Activated T-helper 1 cell treated with anti-CD3 and anti-CD28 coated beads, Interleukin-12 subunit alpha, Interleukin-12 subunit beta, Interleukin-2, Interleukin-4 antibody, amounts not matched to agents 30 ng/mL and 10 ng/mL and 1 ng/mL, durations not matched to agents 14 hours and 24 hours and 36 hours (primary cell): ENCODE results near the gene TLE3. TPM values are rescaled to one million over a fixed set of nuclear protein-coding genes. Genes with fewer than 3 reads are reported as not detected.

Source experiments
- DNase-seq: peaks from one replicate; pipeline ENCODE4 v3.0.0; 2021; ENCODE audit warnings: low spot score
- H3K27ac Mint-ChIP-seq: one replicate; pipeline ENCODE4 v1.8.0; 2021; ENCODE audit warnings: mild to moderate bottlenecking, mixed read lengths
- H3K27me3 Mint-ChIP-seq: one replicate; pipeline ENCODE4 v1.8.0; 2022; ENCODE audit warnings: mild to moderate bottlenecking, moderate library complexity, mixed read lengths; ENCODE audit not compliant: insufficient read depth
- H3K36me3 Mint-ChIP-seq: one replicate; pipeline ENCODE4 v1.8.0; 2021; ENCODE audit warnings: low read depth, mixed read lengths
- H3K4me1 Mint-ChIP-seq: one replicate; pipeline ENCODE4 v1.8.0; 2021; ENCODE audit warnings: low read depth, mixed read lengths
- H3K4me3 Mint-ChIP-seq: one replicate; pipeline ENCODE4 v1.8.0; 2021; ENCODE audit warnings: mild to moderate bottlenecking, moderate library complexity, mixed read lengths
- H3K9me3 Mint-ChIP-seq: one replicate; pipeline ENCODE4 v1.8.0; 2021; ENCODE audit warnings: mixed read lengths
- intact Hi-C: fragments of 100-400 bp; cut with micrococcal nuclease; formaldehyde crosslinking; loops from one replicate; pipeline ENCODE4 v1.15.1; 2024
- total RNA-seq: library from RNA; stranded (reverse); gene quantifications from 2 replicates; pipeline ENCODE4 v1.2.3, GENCODE V29; 2022

The TLE3 gene
- total RNA-seq, 1 donor from 2014 or later, result 126 TPM

DNA sequence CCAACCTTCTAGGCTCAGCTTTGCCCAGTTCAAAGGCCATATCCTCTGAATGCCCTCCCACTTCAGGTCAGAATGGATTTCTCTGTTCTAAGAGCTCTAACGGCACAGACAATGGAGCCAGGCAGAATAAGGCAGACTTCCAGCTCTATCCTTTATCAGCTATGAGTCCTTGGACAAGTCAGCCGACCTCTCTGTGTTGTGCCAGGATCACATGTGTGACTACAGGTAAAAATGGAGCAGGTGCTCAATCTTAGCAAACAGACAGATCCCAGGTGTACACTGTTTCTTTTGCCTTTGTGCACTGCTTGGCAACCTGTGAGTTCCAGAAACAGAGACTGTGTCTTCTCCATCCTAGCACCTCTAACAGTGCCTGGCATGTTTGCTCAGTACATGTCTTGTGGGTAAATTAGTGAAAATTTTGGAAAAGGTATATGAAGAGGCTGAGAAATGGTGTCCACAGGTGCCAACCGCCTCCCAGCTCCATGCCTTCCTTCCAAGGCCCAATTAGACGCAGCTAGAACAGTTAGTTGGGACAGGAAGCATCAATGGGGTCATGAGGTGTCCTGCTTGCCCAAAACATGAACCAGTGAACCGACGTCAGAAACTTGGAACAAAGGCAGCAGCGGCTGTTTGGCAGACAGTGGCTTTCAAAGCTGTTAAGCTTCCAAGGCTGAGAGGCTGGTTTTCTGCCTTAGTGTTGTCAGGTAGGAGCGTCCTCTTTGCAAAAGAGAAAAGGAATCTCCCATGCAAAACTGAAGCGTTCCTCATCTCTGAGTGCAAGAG is 28.7 kb downstream of the TLE3 start:
- Mint-ChIP-seq H3K36me3 (peaks cover 64% of the 10 kb centered on the region), H3K4me3 (no peak overlapping the region), H3K9me3 (no peaks in the 10 kb centered on the region), H3K27me3 (no peaks in the 10 kb centered on the region), H3K27ac (no peak overlapping the region), H3K4me1 (peaks cover 7% of the 10 kb centered on the region)
- DNase-seq, result no peak
- intact Hi-C loops, result no loop called here

DNA sequence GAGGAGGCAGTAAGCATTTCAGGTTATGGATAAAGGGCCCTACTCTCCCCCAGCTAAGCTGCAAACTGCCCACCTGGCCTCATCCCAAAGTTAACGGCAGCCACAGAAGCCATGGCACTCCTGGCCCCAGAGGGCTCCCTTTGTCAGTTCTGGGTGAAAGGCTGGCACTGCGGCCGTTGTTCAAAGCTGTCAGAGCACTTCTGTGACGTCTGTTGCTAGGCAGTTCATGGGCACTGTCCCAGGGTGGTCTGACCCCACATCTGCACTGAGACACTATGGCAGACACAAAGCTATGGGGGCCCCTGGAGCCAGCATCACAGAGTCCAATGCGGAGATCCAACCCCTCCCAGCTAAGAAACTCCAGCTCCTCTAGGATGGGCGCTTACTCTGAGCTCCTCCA is 30.0 kb downstream of the TLE3 start:
- no peaks in the 10 kb centered on the region for H3K9me3 Mint-ChIP-seq
- H3K27me3 Mint-ChIP-seq, result no peaks in the 10 kb centered on the region
- no peak overlapping the region for H3K4me3 Mint-ChIP-seq
- intact Hi-C loops, result no loop called here
- no peaks in the 10 kb centered on the region for H3K4me1 Mint-ChIP-seq
- no peak overlapping the region for H3K27ac Mint-ChIP-seq
- peaks cover 54% of the 10 kb centered on the region for H3K36me3 Mint-ChIP-seq
- no peak for DNase-seq

DNA sequence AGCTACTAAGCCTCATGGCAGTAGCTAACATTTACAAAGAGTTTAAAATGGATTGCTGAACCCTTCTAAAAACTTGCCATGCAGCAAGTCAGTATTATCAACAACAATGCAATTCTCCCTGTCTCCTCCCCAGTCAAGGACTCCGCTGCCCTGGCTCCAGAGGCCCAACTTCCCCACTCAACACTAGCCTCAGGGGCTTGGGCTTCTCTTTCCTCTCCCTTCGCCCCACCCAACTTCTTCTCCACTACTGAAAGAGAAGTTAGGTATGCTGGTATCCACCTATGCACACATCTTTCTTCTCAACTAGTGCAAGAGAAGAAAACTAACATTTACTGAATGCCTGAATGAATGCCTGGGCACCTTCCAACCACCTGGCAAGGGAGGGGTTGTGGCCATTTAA is 30.7 kb downstream of the TLE3 start:
- intact Hi-C loops, result no loop called here
- no peaks in the 10 kb centered on the region for H3K4me1 Mint-ChIP-seq

DNA sequence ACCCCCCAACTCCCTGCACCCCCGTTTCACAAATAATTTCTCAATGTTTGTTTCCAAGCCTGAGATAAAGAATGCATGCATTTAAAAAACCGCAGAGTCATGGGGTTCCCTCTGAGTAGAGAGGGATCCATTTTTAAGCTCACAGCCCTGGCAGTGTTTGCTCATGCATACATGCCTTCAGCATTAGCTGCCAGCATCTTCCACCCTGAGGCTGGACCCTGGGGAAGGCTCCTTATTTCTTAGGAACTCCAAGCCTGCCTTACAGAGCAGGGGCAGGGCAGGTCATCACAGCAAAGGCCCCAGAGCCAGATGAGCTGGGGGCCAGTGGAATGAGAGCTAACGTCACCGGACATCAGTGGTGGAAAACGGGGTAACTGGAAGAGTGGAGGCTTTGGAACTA is 31.3 kb downstream of the TLE3 start:
- intact Hi-C loops, result no loop called here
- Mint-ChIP-seq H3K27ac (no peak overlapping the region), H3K9me3 (no peaks in the 10 kb centered on the region), H3K36me3 (peaks cover 52% of the 10 kb centered on the region), H3K4me1 (no peaks in the 10 kb centered on the region), H3K4me3 (no peak overlapping the region), H3K27me3 (no peaks in the 10 kb centered on the region)
- no peak for DNase-seq

More for the DNA sequence above, 30.7 kb downstream of the TLE3 start:
- no peak for DNase-seq
- Mint-ChIP-seq H3K27ac (no peak overlapping the region), H3K9me3 (no peaks in the 10 kb centered on the region), H3K27me3 (no peaks in the 10 kb centered on the region), H3K4me3 (no peak overlapping the region), H3K36me3 (peaks cover 51% of the 10 kb centered on the region)

DNA sequence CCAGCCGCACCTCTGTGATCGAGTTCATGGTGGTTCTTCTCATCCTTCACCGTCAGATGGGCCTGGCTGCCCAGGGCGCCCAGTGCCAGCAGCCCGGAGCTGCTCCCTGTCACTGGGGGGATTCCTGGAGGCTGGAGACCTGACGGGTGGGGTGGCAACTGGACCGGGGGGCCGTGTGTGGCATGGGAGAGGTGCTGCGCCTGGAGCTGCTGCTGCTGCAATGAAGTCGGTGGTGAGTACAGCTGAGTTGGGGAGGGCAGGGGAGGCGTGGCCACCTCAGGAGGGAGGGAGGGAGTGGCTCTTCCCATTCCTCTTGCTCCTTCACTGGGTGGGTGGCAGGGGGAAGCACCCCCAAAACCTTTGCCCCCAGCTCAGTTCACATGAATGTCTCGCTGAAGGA is 31.7 kb downstream of the TLE3 start:
- H3K27me3 Mint-ChIP-seq, result no peaks in the 10 kb centered on the region
- no peak overlapping the region for H3K27ac Mint-ChIP-seq
- intact Hi-C loops, result no loop called here
- H3K4me1 Mint-ChIP-seq, result no peaks in the 10 kb centered on the region
- no peaks in the 10 kb centered on the region for H3K9me3 Mint-ChIP-seq
- DNase-seq, result no peak
- H3K4me3 Mint-ChIP-seq, result no peak overlapping the region
- peaks cover 50% of the 10 kb centered on the region for H3K36me3 Mint-ChIP-seq

DNA sequence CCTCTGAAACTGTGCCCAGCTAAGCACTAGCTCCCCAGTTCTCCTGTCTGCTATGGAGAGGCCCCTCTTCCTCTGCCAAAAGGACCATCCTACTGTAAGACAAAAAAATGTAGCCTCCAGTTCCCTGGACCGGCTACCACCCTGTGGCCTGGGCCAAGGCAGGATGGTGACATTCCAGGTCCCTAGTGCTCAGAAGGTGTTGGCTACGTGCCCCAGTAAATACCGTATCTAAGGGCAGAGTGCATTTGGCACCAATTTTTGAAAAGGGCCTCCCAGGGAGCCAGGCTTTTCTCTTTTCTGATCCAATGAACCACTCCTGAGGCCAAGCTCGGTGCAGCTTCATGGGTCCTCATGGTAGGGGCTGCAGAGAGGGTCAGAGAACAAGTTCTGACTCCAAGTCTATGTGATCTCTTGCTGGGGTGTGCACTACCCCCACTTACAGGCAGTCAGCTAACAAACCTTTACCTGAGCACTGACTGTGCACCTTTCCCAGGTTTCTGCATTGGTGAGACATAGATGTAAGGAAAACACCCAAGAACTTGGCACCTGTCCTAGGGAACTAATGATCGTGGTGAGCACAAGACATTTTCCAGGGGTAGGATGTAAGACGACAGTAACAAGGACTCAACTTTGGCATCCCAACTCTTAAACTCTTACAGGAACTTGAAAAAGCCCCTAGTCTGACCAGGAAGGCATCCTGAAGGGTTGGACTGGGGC is 32.6 kb downstream of the TLE3 start:
- DNase-seq, result no peak
- H3K36me3 Mint-ChIP-seq, result peaks cover 47% of the 10 kb centered on the region
- no peaks in the 10 kb centered on the region for H3K27me3 Mint-ChIP-seq
- H3K27ac Mint-ChIP-seq, result no peak overlapping the region
- no peaks in the 10 kb centered on the region for H3K9me3 Mint-ChIP-seq
- H3K4me3 Mint-ChIP-seq, result no peak overlapping the region
- H3K4me1 Mint-ChIP-seq, result no peaks in the 10 kb centered on the region
- intact Hi-C loops, result no loop called here

DNA sequence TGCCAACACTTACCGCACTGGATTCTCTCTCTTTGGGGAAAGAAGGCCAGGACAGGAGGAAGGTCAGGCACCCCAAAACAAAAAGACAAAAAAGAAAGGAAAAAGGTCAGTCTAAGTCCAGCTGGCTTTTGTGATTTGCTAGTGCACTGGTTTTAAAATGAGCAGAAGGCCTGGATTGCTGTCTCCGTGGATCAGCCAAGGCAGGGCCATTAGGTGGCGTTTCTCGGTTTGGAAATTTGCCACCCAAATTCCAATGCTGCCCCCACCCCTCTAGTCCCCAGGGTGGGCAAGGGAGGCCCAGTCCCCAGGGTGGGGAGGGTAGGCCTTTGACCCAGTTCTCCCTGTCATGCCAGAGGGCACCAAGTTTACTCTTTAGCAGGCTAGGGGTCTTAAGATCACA is 33.3 kb downstream of the TLE3 start:
- Mint-ChIP-seq H3K9me3 (no peaks in the 10 kb centered on the region), H3K36me3 (peaks cover 45% of the 10 kb centered on the region), H3K4me1 (no peaks in the 10 kb centered on the region), H3K27ac (no peak overlapping the region), H3K4me3 (no peak overlapping the region), H3K27me3 (no peaks in the 10 kb centered on the region)
- no peak for DNase-seq
- intact Hi-C loops, result no loop called here

DNA sequence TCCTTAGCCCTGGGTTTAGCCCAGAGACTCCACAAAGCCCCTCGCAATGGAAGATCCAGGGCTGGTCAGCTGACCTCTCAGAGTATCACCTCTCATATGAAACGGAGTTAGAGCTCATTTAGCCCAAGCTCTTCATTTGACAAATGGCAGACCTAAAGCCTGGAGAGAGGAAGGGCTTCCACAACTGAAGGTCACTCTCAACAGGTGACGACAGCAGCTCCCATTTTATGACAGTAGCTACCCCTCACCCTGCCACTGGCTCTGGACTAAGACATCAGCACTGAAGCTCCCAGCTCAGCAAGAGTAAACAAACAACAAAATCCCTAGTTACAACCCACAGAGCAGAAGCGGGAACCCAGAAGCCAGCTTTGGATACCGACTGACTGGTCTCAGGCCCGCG is 33.7 kb downstream of the TLE3 start:
- intact Hi-C loops, result no loop called here
- Mint-ChIP-seq H3K4me1 (no peaks in the 10 kb centered on the region), H3K27me3 (no peaks in the 10 kb centered on the region), H3K9me3 (no peaks in the 10 kb centered on the region), H3K36me3 (peaks cover 47% of the 10 kb centered on the region), H3K27ac (no peak overlapping the region), H3K4me3 (no peak overlapping the region)
- DNase-seq, result no peak

DNA sequence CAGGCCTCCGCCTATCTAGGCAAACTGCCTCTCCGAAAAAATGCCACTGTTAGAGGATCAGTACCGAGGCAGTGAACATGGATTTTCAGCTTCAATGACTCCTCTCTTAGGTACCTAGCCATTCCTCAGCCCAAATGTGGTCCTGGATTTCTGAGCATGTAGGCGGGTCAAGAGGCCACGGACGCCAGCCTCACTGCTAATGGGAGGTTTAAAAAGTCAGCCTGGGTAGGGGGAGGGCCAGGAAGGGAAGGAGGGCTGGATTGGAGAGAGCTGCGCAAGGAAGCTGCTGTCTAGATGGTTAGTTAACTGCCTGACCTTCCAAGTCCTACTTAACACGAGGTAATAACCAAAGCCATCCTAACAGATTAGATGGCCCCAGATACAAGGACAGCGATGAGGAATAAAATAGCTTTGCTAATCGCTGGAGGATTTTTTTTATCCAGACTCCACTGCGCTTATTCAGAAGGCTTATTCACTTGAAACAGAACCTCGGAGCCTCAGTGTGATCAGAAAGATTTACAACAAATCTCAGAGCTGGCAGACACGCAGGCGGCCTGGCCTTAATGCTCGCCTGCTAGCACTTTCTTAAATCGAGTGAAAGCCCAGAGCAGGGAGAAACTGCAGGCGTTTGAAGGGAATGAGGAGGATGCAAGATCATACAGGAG is 34.3 kb downstream of the TLE3 start:
- H3K27ac Mint-ChIP-seq, result no peak overlapping the region
- no peak overlapping the region for H3K4me3 Mint-ChIP-seq
- DNase-seq, result no peak
- H3K36me3 Mint-ChIP-seq, result peaks cover 47% of the 10 kb centered on the region
- intact Hi-C loops, result no loop called here
- no peaks in the 10 kb centered on the region for H3K27me3 Mint-ChIP-seq
- H3K9me3 Mint-ChIP-seq, result no peaks in the 10 kb centered on the region
- no peaks in the 10 kb centered on the region for H3K4me1 Mint-ChIP-seq

DNA sequence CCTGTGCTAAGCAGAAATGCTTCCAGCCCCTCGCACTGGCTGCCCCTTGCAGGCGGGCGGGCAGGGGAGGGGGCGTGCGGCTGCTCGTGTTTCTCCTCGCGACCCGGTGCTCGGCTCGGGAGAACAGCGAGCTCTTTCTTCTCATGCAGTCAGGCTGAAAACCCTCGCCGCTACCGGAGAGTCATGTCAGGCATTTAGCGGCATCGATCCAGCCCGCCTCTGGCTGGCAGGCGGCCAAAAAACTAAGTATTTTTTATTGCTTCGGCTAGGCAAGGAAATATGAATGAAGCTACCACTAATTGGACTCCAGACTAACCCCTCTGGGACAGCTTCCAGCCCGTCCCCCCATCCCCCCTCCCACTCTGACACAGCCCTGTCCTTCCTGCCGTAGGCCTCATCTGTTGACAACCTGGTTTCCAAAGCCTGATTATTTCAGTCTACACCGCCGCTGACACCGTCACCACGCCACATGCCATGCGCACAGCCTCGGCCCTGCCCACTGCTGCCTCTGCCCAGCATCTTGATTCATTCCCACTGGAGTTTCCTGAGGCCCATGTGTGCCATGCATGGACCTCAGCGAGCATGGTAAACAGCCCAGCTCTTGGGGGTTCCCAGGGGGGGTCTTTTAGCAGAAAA is 35.3 kb downstream of the TLE3 start:
- Mint-ChIP-seq H3K4me1 (no peaks in the 10 kb centered on the region), H3K36me3 (peaks cover 52% of the 10 kb centered on the region), H3K27ac (no peak overlapping the region), H3K4me3 (no peak overlapping the region), H3K27me3 (no peaks in the 10 kb centered on the region), H3K9me3 (no peaks in the 10 kb centered on the region)
- intact Hi-C loops, result no loop called here
- no peak for DNase-seq

DNA sequence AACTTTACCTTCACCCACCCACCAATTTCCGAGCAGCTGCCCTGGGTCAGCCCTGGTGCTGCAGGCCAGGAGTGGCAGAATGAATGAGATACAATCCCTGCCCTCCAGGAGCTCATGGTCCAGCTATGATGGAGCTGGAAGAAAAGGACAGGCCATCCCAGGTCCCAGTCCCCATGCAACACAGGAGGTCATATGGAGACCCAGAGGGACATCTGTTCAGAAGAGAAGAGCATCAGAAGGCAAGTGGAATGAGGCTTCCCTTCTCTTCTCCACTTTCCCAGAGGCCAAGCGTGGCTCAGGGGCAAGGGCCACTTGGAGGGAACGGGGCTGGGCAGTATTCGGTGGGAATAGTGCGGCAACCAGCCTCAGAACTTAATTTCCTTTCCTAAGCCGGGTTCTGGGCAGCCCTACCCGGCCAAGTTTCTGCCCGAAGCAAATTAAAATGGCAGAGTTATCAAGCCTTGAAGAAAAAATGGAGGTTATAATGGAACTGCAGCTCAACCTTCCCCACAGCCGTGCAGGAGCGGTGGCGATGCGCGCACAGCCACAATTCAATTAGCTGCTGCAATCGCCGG is 35.9 kb downstream of the TLE3 start:
- H3K4me1 Mint-ChIP-seq, result no peaks in the 10 kb centered on the region
- no peaks in the 10 kb centered on the region for H3K27me3 Mint-ChIP-seq
- no peak overlapping the region for H3K4me3 Mint-ChIP-seq
- H3K9me3 Mint-ChIP-seq, result no peaks in the 10 kb centered on the region
- H3K36me3 Mint-ChIP-seq, result peaks cover 55% of the 10 kb centered on the region
- intact Hi-C loops, result no loop called here
- no peak overlapping the region for H3K27ac Mint-ChIP-seq
- DNase-seq, result no peak

DNA sequence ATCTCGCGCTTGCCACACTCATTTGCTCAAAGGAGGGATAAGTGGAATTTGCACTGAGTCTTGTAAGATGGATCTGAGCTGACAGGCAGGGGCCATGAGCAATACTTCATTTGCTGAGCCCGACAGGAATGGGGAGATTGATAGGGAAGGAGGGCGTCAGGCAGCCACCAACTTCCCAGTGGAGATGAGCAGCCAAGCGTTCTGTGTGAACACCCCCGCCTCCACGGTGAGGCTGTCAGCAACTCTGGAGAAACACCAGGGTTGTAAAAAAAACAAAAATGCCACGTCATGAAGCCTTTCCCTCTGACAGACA is 36.8 kb downstream of the TLE3 start:
- intact Hi-C loops, result no loop called here
- Mint-ChIP-seq H3K27me3 (no peaks in the 10 kb centered on the region), H3K36me3 (peaks cover 55% of the 10 kb centered on the region), H3K4me3 (no peak overlapping the region), H3K27ac (no peak overlapping the region), H3K9me3 (no peaks in the 10 kb centered on the region), H3K4me1 (no peaks in the 10 kb centered on the region)
- DNase-seq, result no peak
